ENCODE data around the gene OR6C1.
"Not testable (repeated sequence)": the region's sequence is repeated elsewhere in the genome, so short reads cannot be mapped to it uniquely, and the experiment has no call there.

The OR6C1 gene

GRCh38 chr12:55314043-55314442 is at the start of gene OR6C1:
Gene OR6C1 (plus strand): TSS chr12:55314343. CDS start chr12:55320600, 6,257 bp downstream.
- DNase-seq: no peak

- no peak for DNase-seq
These were observed 33.2 kb upstream of the OR6C1 start for GRCh38 chr12:55280991-55281390.

- no peak for DNase-seq
These were observed 24.1 kb upstream of the OR6C1 start for GRCh38 chr12:55289999-55290398.

- no peak for DNase-seq
These were observed 17.7 kb upstream of the OR6C1 start, which contains the start of gene OR6C6 for GRCh38 chr12:55296469-55296868. Gene OR6C6 (minus strand): TSS chr12:55296569. CDS start chr12:55295232, 1,337 bp downstream.

- no peak for DNase-seq
These were observed 6.1 kb downstream of the OR6C1 start for GRCh38 chr12:55320201-55320600.

GRCh38 chr12:55325801-55326200 is 11.7 kb downstream of the OR6C1 start:
- not testable (repeated sequence) for DNase-seq

- no peak for DNase-seq
These were observed 16.3 kb downstream of the OR6C1 start, which contains the start of gene OR6C3 for GRCh38 chr12:55330446-55330845. Gene OR6C3 (plus strand): TSS chr12:55330746. CDS start chr12:55331701, 955 bp downstream.

GRCh38 chr12:55336002-55336401 is 21.9 kb downstream of the OR6C1 start:
- no peak for DNase-seq

GRCh38 chr12:55355338-55355737 is 41.2 kb downstream of the OR6C1 start:
- not testable (repeated sequence) for DNase-seq

- DNase-seq: no peak
These were observed 48.5 kb downstream of the OR6C1 start, which contains the start of gene OR6C75 for GRCh38 chr12:55362675-55363074. Gene OR6C75 (plus strand): TSS chr12:55362975. CDS start chr12:55365111, 2,136 bp downstream.

- DNase-seq: no peak
These were observed 50.9 kb downstream of the OR6C1 start for GRCh38 chr12:55365086-55365485.
